Measurements from ENCODE around the gene MYL9. TPM values are rescaled to one million over a fixed set of nuclear protein-coding genes. Genes with fewer than 3 reads are reported as not detected.

Gene MYL9
- polyA plus RNA-seq, 1 of the 3 experiments (the other 2 are of a cell fraction), result not detected

DNA sequence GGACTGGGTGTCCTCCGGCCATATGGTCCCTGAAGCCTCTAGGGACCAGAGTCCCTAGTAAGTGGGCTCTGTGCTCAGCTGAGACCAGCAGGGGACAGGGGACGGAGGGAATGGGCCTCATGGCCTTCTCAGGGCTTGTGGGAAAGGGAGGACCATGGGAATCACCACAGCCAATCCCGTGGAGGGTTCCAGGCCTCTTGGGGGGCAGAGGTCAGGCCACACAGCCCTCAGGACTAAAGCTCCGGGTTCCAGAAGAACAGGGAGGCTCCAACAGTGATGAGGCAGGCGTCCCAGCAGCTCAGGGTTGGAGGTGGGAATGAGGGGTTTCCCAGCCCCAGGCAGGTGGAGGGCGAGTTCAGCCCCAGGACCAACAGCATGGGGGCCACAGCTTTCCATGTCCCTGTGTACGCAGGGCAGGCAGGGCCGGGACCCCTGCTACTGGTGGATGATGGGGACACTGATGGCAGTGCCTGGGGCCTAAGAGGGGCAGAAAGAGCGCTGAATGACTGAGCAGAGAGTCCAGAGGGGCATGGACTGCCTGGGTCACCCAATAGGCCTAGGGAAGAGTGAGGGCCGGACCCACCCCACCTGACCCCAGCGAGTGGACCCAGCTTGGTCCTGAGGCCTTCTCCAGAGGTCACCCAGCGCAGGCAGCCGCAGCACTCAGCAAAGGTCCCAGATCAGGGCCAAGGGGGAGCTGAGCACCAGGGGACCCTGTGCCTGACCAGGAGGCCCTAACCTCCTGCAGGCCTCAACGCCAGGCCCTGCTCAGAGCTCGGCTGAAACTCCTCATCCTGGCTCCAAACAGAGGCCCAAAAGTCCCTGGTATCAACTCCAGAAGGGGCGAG lies 8.8 kb downstream of the MYL9 start (continued):
- TF ChIP-seq, protein P1, sequence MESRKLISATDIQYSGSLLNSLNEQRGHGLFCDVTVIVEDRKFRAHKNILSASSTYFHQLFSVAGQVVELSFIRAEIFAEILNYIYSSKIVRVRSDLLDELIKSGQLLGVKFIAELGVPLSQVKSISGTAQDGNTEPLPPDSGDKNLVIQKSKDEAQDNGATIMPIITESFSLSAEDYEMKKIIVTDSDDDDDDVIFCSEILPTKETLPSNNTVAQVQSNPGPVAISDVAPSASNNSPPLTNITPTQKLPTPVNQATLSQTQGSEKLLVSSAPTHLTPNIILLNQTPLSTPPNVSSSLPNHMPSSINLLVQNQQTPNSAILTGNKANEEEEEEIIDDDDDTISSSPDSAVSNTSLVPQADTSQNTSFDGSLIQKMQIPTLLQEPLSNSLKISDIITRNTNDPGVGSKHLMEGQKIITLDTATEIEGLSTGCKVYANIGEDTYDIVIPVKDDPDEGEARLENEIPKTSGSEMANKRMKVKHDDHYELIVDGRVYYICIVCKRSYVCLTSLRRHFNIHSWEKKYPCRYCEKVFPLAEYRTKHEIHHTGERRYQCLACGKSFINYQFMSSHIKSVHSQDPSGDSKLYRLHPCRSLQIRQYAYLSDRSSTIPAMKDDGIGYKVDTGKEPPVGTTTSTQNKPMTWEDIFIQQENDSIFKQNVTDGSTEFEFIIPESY (IDR thresholded peaks at IDR 0.05; ENCODE audit: borderline replicate concordance, low read depth), result no peak
- TF ChIP-seq NFIC (IDR thresholded peaks at IDR 0.05; ENCODE audit: borderline replicate concordance) (no peak), SIN3A (IDR thresholded peaks at IDR 0.05; ENCODE audit: borderline replicate concordance, low read depth, low read length) (no peak)

DNA sequence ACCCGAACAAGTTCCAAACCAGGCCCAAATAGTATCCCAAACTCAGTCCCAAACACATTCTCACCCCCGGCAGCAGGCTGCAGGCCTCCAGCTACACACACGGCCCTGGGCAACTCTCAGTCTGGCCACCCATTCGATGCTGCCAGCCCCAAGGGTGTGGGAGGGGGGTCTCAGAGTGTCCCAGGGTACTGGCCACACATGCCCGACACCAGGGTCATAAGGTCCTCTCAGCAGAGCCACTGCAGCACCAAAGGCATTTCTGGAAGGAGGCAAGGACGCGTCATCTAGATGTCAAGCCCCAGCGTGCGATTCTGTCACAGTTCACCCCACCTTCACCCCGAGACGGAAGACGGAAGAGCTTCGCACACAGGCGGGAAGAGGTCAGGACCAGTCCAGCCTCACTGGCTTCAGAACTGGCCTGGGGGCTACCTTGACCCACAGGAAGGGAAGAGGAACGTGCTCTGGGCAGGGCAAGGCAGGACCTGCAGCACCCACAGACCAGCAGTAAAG lies 9.5 kb downstream of the MYL9 start:
- H3K79me2 ChIP-seq (ENCODE audit: insufficient read depth), result no peaks in the 10 kb centered on the region
- no peak overlapping the region for H3K9ac ChIP-seq
- H3K9me2 ChIP-seq, result no peaks in the 10 kb centered on the region
- TF ChIP-seq FOXM1 (IDR thresholded peaks at IDR 0.05; ENCODE audit: low read depth) (no peak), MEF2A (IDR thresholded peaks at IDR 0.05; ENCODE audit: borderline replicate concordance, low read depth) (no peak), GABPA (IDR thresholded peaks at IDR 0.05; ENCODE audit: low read depth) (no peak)
- TF ChIP-seq, protein P2, sequence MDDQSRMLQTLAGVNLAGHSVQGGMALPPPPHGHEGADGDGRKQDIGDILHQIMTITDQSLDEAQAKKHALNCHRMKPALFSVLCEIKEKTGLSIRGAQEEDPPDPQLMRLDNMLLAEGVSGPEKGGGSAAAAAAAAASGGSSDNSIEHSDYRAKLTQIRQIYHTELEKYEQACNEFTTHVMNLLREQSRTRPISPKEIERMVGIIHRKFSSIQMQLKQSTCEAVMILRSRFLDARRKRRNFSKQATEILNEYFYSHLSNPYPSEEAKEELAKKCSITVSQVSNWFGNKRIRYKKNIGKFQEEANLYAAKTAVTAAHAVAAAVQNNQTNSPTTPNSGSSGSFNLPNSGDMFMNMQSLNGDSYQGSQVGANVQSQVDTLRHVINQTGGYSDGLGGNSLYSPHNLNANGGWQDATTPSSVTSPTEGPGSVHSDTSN (IDR thresholded peaks at IDR 0.05), result no peak
- TF ChIP-seq, protein P3, sequence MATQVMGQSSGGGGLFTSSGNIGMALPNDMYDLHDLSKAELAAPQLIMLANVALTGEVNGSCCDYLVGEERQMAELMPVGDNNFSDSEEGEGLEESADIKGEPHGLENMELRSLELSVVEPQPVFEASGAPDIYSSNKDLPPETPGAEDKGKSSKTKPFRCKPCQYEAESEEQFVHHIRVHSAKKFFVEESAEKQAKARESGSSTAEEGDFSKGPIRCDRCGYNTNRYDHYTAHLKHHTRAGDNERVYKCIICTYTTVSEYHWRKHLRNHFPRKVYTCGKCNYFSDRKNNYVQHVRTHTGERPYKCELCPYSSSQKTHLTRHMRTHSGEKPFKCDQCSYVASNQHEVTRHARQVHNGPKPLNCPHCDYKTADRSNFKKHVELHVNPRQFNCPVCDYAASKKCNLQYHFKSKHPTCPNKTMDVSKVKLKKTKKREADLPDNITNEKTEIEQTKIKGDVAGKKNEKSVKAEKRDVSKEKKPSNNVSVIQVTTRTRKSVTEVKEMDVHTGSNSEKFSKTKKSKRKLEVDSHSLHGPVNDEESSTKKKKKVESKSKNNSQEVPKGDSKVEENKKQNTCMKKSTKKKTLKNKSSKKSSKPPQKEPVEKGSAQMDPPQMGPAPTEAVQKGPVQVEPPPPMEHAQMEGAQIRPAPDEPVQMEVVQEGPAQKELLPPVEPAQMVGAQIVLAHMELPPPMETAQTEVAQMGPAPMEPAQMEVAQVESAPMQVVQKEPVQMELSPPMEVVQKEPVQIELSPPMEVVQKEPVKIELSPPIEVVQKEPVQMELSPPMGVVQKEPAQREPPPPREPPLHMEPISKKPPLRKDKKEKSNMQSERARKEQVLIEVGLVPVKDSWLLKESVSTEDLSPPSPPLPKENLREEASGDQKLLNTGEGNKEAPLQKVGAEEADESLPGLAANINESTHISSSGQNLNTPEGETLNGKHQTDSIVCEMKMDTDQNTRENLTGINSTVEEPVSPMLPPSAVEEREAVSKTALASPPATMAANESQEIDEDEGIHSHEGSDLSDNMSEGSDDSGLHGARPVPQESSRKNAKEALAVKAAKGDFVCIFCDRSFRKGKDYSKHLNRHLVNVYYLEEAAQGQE (IDR thresholded peaks at IDR 0.05; ENCODE audit: low read depth, low read length), result no peak
- H4K20me1 ChIP-seq (ENCODE audit: insufficient read depth), result no peaks in the 10 kb centered on the region; the same call in 1 of the 2 replicates
- DNase-seq, result no peak
- H3K4me3 ChIP-seq (ENCODE audit: low read depth in 2 of 2, low read length in 1 of 2), result no peak overlapping the region
- H2AFZ ChIP-seq (ENCODE audit: low read depth), result no peak overlapping the region
- no peak overlapping the region for H3K4me2 ChIP-seq
- no peak overlapping the region for H3K27ac ChIP-seq (ENCODE audit: low read depth in 2 of 2, low read length in 1 of 2)
- no peaks in the 10 kb centered on the region for H3K9me3 ChIP-seq
- POLR2A ChIA-PET, result no interaction called here
- no peaks in the 10 kb centered on the region for H3F3A ChIP-seq (replicated peaks; ENCODE audit: insufficient read depth)
- no peaks in the 10 kb centered on the region for H3K27me3 ChIP-seq (ENCODE audit: insufficient read depth)
- WGBS (ENCODE audit: low lambda C conversion rate), result 83% methylated on average over 12 of the region's 15 CpGs
- CTCF ChIA-PET, result interaction anchor here (1.5 kb wide), 1 partner anchor 55 kb away, joined by 3 read pairs; the partner anchor contains the start of gene RAB5IF
- H3K4me1 ChIP-seq (ENCODE audit: control insufficient read depth in 1 of 2, insufficient read depth in 2 of 2, low read depth in 1 of 2, low read length in 1 of 2), result no peaks in the 10 kb centered on the region
- H3K36me3 ChIP-seq (replicated peaks in 1 of 2; ENCODE audit: control insufficient read depth in 1 of 2, insufficient read depth in 2 of 2, low read length in 1 of 2), result no peaks in the 10 kb centered on the region

Measured in SK-N-SH (cell line).